Esophagus muscularis mucosa (tissue), 4 donors: Measurements from ENCODE around the gene AARSD1. TPM values are rescaled to one million over a fixed set of nuclear protein-coding genes. Genes with fewer than 3 reads are reported as not detected.

Source experiments
- DNase-seq: peaks from one replicate; pipeline ENCODE4 v3.0.0-alpha.2; 2017; ENCODE audit errors: extremely low spot score
- H3K27ac ChIP-seq, 4 donors: fragments of 200-600 bp; sonication (generic); replicated peaks in 1 of 4; 1 replicate in 3 of 4; 2 replicates in 1 of 4; pipeline ENCODE4 v1.5.1; 2016 to 2019; ENCODE audit warnings: mild to moderate bottlenecking in 1 of 4
- H3K27me3 ChIP-seq, 4 donors: fragments of 200-600 bp; sonication (generic); one replicate each; pipeline versions ENCODE4 v1.5.1 to v1.6.0; 2016 to 2019
- H3K36me3 ChIP-seq, 4 donors: fragments of 200-600 bp; sonication (generic); one replicate each; pipeline ENCODE4 v1.5.1; 2016 to 2019
- H3K4me1 ChIP-seq, 4 donors: fragments of 200-600 bp; sonication (generic); one replicate each; pipeline ENCODE4 v1.5.1; 2016 to 2019
- H3K4me3 ChIP-seq, 4 donors: fragments of 200-600 bp; sonication (generic); 1 replicate in 2 of 4; 2 replicates in 2 of 4; pipeline ENCODE4 v1.5.1; 2016 to 2019; ENCODE audit warnings: mild to moderate bottlenecking in 4 of 4, moderate library complexity in 1 of 4
- H3K9me3 ChIP-seq, 4 donors: fragments of 200-600 bp; sonication (generic); 1 replicate in 3 of 4; 2 replicates in 1 of 4; pipeline ENCODE4 v1.5.1; 2016 to 2019
- EP300 ChIP-seq: sonication (generic); formaldehyde crosslinking; IDR thresholded peaks from one replicate; pipeline ENCODE4 v1.6.1; 2017; ENCODE audit warnings: antibody characterized with exemption
- POLR2A ChIP-seq: fragments of 450-650 bp; IDR thresholded peaks from one replicate; pipeline ENCODE4 v1.6.1; 2017; ENCODE audit warnings: antibody characterized with exemption, moderate library complexity, mild to moderate bottlenecking, low read depth
- POLR2AphosphoS5 ChIP-seq, 2 donors: sonication (generic); formaldehyde crosslinking; IDR thresholded peaks; one replicate each; pipeline ENCODE4 v1.6.1; 2017; ENCODE audit warnings: antibody characterized with exemption in 2 of 2
- WGBS: methylation state at CpG from one replicate; pipeline ENCODE4 v1.1.5; 2018; 5-methylcytosine and 5-hydroxymethylcytosine counted together
- intact Hi-C: fragments of 100-400 bp; cut with DNase I; formaldehyde crosslinking; loops from one replicate; pipeline ENCODE4 v1.15.1; 2023
- total RNA-seq, 4 donors: library from RNA; depleted of rRNA; stranded (reverse); fragments of >200 nt; gene quantifications; one replicate each; pipeline versions ENCODE4 v1.1.0 to v1.2.1, GENCODE V29; 2016
- TF ChIP-seq, protein P1 (sequence below), 3 experiments: fragments of 200-600 bp in 2 of 3; fragments of 450-650 bp in 1 of 3; sonication (generic) in 2 of 3; IDR thresholded peaks; one replicate each; pipeline ENCODE4 v1.5.1; 2017 to 2019; ENCODE audit warnings: antibody characterized with exemption in 3 of 3, mild to moderate bottlenecking in 2 of 3, moderate library complexity in 1 of 3

Gene AARSD1
- total RNA-seq, 4 donors from 2014 or later: 21.9 to 35.7 (median 26.8) TPM

DNA sequence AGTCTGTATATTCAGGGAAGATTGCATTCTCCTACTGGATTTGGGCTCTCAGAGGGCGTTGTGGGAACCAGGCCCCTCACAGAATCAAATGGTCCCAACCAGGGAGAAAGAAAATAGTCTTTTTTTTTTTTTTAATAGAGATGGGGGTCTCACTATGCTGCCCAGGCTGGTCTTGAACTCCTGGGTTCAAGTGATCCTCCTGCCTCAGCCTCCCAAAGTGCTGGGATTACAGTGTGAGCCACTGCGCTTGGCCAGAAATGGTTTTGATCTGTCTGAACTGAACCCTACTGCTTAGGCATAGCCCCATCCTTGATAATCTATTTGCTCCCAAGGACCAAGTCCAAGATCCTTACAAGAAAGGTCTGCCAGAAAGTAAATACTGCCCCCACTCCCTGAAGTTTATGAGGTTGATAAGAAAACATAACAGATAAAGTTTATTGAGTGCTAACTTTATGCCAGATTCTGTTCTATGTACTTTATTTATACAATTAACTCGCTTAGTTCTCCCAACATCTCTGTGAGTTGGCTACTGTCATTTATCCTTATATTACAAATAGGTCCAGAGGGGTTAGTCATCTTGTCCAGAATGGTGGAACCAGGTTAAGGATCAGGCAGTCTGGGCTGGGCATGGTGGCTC lies 50.2 kb downstream of the AARSD1 start:
- no peaks in the 10 kb centered on the region for H3K9me3 ChIP-seq
- WGBS: 98% methylated on average over 3 of the region's 3 CpGs
- no peak for TF ChIP-seq EP300
- TF ChIP-seq POLR2AphosphoS5 (IDR thresholded peaks at IDR 0.05): no peak
- TF ChIP-seq, protein P1, sequence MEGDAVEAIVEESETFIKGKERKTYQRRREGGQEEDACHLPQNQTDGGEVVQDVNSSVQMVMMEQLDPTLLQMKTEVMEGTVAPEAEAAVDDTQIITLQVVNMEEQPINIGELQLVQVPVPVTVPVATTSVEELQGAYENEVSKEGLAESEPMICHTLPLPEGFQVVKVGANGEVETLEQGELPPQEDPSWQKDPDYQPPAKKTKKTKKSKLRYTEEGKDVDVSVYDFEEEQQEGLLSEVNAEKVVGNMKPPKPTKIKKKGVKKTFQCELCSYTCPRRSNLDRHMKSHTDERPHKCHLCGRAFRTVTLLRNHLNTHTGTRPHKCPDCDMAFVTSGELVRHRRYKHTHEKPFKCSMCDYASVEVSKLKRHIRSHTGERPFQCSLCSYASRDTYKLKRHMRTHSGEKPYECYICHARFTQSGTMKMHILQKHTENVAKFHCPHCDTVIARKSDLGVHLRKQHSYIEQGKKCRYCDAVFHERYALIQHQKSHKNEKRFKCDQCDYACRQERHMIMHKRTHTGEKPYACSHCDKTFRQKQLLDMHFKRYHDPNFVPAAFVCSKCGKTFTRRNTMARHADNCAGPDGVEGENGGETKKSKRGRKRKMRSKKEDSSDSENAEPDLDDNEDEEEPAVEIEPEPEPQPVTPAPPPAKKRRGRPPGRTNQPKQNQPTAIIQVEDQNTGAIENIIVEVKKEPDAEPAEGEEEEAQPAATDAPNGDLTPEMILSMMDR (IDR thresholded peaks at IDR 0.05): no peak
- no peak for TF ChIP-seq POLR2A
- H3K36me3 ChIP-seq: no peaks in the 10 kb centered on the region
- intact Hi-C loops: no loop called here
- peaks cover 0 to 10% (median 8%) of the 10 kb centered on the region in 4 donors for H3K4me1 ChIP-seq
- H3K27me3 ChIP-seq: no peaks in the 10 kb centered on the region
- H3K27ac ChIP-seq: no peak overlapping the region
- no peak for DNase-seq
- no peak overlapping the region for H3K4me3 ChIP-seq

DNA sequence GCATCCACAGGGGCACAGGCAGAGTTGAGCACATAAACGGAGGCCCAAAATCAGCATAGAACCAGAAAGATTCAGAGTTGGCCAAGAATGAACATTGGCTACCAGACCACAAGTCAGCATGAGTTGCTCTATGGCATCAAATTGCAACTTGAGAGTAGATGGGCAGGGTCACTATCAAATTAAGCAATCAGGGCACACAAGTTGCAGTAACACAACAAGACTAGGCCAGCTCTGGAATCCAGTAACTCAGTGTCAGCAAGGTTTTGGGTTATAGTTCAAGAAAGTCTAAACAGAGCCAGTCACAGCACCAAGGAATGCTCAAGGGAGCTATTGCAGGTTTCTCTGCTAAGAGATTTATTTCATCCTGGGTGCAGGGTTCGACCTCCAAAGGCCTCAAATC lies 50.7 kb downstream of the AARSD1 start:
- Histone ChIP-seq H3K27me3 (no peaks in the 10 kb centered on the region), H3K27ac (no peak overlapping the region), H3K4me1 (peaks cover 0 to 4% (median 2%) of the 10 kb centered on the region in 4 donors), H3K36me3 (no peaks in the 10 kb centered on the region), H3K4me3 (no peak overlapping the region), H3K9me3 (no peaks in the 10 kb centered on the region)
- 84% methylated on average over 2 of the region's 2 CpGs for WGBS
- intact Hi-C loops: no loop called here
- TF ChIP-seq POLR2A (no peak), EP300 (no peak), POLR2AphosphoS5 (IDR thresholded peaks at IDR 0.05) (no peak)
- TF ChIP-seq, protein P1 (IDR thresholded peaks at IDR 0.05): no peak
- DNase-seq: no peak

DNA sequence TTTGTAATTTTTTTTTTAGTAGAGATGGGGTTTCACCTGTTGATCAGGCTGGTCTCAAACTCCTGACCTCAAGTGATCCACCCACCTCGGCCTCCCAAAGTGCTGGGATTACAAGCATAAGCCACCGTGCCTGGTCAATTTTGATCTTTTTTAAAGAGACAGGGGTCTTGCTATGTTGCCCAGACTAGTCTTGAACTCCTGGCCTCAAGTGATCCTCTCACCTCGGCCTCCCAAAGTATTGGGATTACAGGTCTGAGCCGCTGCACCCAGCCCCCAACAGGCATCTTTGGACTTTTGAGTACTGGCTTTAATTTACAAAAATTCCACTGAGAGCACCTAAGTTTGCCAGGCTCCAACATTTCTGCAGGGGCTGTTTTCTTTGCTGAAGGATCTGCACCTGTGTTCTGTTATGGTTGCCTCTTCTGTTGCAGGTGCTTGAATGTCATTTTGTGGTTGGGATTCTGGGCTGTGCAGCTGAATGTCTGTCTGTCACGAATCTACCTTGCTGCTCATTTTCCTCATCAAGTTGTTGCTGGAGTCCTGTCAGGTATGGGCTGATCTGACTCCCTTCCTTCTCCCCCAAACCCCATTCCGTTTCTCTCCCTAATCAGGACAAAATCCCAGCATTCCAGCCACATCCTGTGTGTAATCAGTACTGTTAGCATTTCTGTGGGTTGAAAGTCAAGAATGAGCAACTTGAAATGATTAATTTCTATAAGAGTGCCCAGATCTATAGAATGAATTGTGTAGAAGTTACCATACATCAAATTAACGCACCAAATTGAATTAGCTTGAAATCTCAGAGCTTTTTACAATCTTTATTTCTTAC lies 55.2 kb downstream of the AARSD1 start:
- no peaks in the 10 kb centered on the region for H3K4me1 ChIP-seq
- H3K27me3 ChIP-seq: no peaks in the 10 kb centered on the region
- TF ChIP-seq POLR2AphosphoS5 (IDR thresholded peaks at IDR 0.05) (no peak), POLR2A (no peak), EP300 (no peak)
- TF ChIP-seq, protein P1 (IDR thresholded peaks at IDR 0.05): no peak
- 82% methylated on average over 7 of the region's 7 CpGs for WGBS
- H3K27ac ChIP-seq: no peak overlapping the region
- H3K9me3 ChIP-seq: no peaks in the 10 kb centered on the region
- intact Hi-C loops: no loop called here
- H3K4me3 ChIP-seq: no peak overlapping the region
- H3K36me3 ChIP-seq: no peaks in the 10 kb centered on the region
- DNase-seq: no peak

DNA sequence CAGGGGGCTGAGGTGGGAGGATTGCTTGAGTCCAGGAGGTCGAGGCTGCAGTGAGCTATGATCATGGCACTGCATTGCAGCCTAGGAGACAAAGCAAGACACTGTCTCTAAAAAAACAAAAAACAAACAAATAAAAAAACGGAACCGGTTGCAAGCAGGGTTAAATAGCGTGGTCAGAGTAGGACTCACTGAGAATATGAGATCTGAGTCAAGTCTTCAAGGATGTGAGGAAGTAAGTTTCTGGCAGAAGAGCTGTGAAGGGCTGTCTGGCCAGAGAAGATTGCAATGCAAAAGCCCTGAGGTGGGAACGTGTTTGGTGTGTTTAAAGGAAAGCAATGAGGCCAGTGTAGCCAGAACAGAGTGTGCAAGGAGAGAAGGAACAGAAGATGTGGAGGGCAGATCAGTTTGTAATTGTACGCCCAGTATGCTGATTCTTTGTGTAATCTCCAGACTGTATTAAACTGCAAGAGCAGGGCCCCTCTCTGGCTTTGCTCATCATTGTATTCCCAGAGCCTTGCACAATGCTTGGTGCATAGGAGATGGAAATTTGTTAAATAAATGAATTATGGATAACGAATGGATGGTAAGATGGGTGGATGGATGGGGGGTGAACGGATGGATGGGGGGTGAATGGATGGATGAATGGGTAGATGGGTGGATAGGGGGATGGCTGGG lies 57.3 kb downstream of the AARSD1 start:
- no peak overlapping the region for H3K27ac ChIP-seq
- no peaks in the 10 kb centered on the region for H3K27me3 ChIP-seq
- no peaks in the 10 kb centered on the region for H3K9me3 ChIP-seq
- H3K4me1 ChIP-seq: no peaks in the 10 kb centered on the region
- 81% methylated on average over 8 of the region's 8 CpGs for WGBS
- intact Hi-C loops: no loop called here
- H3K36me3 ChIP-seq: no peaks in the 10 kb centered on the region
- no peak for DNase-seq
- TF ChIP-seq EP300: no peak
- TF ChIP-seq POLR2A: no peak
- TF ChIP-seq, protein P1 (IDR thresholded peaks at IDR 0.05): no peak
- no peak for TF ChIP-seq POLR2AphosphoS5 (IDR thresholded peaks at IDR 0.05)
- H3K4me3 ChIP-seq: no peak overlapping the region
